ENCODE results near the gene EPS8L2.

EPS8L2 gene

GRCh38 chr11:705646-706438 is at the start of gene EPS8L2:
EPS8L2 (plus strand) TSS chr11:706231; CDS start chr11:709408, 3,177 bp downstream.
- peaks cover under 1% of the 10 kb centered on the region for H3K4me1 Mint-ChIP-seq (ENCODE audit: low read depth)
- no peaks in the 10 kb centered on the region for H3K9me3 Mint-ChIP-seq
- H3K27me3 Mint-ChIP-seq (ENCODE audit: low read depth) = peaks cover 17% of the 10 kb centered on the region
- H3K4me3 Mint-ChIP-seq = no peak within 1 kb of the TSS
- no peak within 1 kb of the TSS for H3K27ac Mint-ChIP-seq
- no peaks in the 10 kb centered on the region for H3K36me3 Mint-ChIP-seq (ENCODE audit: low read depth)

GRCh38 chr11:656426-656825 is 49.6 kb upstream of the EPS8L2 start:
- Mint-ChIP-seq H3K27me3 (ENCODE audit: low read depth) (no peaks in the 10 kb centered on the region), H3K27ac (no peak overlapping the region), H3K4me3 (no peak overlapping the region), H3K36me3 (ENCODE audit: low read depth) (peaks cover under 1% of the 10 kb centered on the region), H3K4me1 (ENCODE audit: low read depth) (no peaks in the 10 kb centered on the region), H3K9me3 (no peaks in the 10 kb centered on the region)

GRCh38 chr11:656866-657265 is 49.2 kb upstream of the EPS8L2 start:
- H3K36me3 Mint-ChIP-seq (ENCODE audit: low read depth) = no peaks in the 10 kb centered on the region

GRCh38 chr11:657691-658126 is 48.3 kb upstream of the EPS8L2 start:
- Mint-ChIP-seq H3K9me3 (no peaks in the 10 kb centered on the region), H3K27me3 (ENCODE audit: low read depth) (no peaks in the 10 kb centered on the region), H3K27ac (no peak overlapping the region), H3K4me1 (ENCODE audit: low read depth) (peaks cover 1% of the 10 kb centered on the region), H3K4me3 (no peak overlapping the region), H3K36me3 (ENCODE audit: low read depth) (peaks cover 2% of the 10 kb centered on the region)

More at GRCh38 chr11:656866-657265, 49.2 kb upstream of the EPS8L2 start:
- Mint-ChIP-seq H3K4me3 (no peak overlapping the region), H3K4me1 (ENCODE audit: low read depth) (no peaks in the 10 kb centered on the region), H3K27ac (no peak overlapping the region), H3K27me3 (ENCODE audit: low read depth) (no peaks in the 10 kb centered on the region), H3K9me3 (no peaks in the 10 kb centered on the region)

GRCh38 chr11:659532-660085 is 46.4 kb upstream of the EPS8L2 start:
- H3K27ac Mint-ChIP-seq = no peak overlapping the region
- H3K27me3 Mint-ChIP-seq (ENCODE audit: low read depth) = no peaks in the 10 kb centered on the region
- H3K36me3 Mint-ChIP-seq (ENCODE audit: low read depth) = peaks cover 2% of the 10 kb centered on the region
- H3K4me3 Mint-ChIP-seq = no peak overlapping the region
- peaks cover 1% of the 10 kb centered on the region for H3K4me1 Mint-ChIP-seq (ENCODE audit: low read depth)
- no peaks in the 10 kb centered on the region for H3K9me3 Mint-ChIP-seq

GRCh38 chr11:660281-660680 is 45.8 kb upstream of the EPS8L2 start:
- Mint-ChIP-seq H3K27me3 (ENCODE audit: low read depth) (no peaks in the 10 kb centered on the region), H3K4me1 (ENCODE audit: low read depth) (peaks cover 1% of the 10 kb centered on the region), H3K4me3 (no peak overlapping the region), H3K27ac (no peak overlapping the region), H3K36me3 (ENCODE audit: low read depth) (peaks cover 2% of the 10 kb centered on the region), H3K9me3 (no peaks in the 10 kb centered on the region)

GRCh38 chr11:660681-661444 is 45.2 kb upstream of the EPS8L2 start:
- H3K9me3 Mint-ChIP-seq = no peaks in the 10 kb centered on the region
- peaks cover 1% of the 10 kb centered on the region for H3K4me1 Mint-ChIP-seq (ENCODE audit: low read depth)
- H3K27me3 Mint-ChIP-seq (ENCODE audit: low read depth) = no peaks in the 10 kb centered on the region
- H3K27ac Mint-ChIP-seq = no peak overlapping the region
- H3K4me3 Mint-ChIP-seq = no peak overlapping the region
- H3K36me3 Mint-ChIP-seq (ENCODE audit: low read depth) = peaks cover 2% of the 10 kb centered on the region

GRCh38 chr11:662689-663274 is 43.2 kb upstream of the EPS8L2 start:
- H3K27me3 Mint-ChIP-seq (ENCODE audit: low read depth) = no peaks in the 10 kb centered on the region
- peaks cover 5% of the 10 kb centered on the region for H3K36me3 Mint-ChIP-seq (ENCODE audit: low read depth)
- H3K27ac Mint-ChIP-seq = no peak overlapping the region
- H3K4me3 Mint-ChIP-seq = no peak overlapping the region
- H3K9me3 Mint-ChIP-seq = no peaks in the 10 kb centered on the region
- peaks cover 1% of the 10 kb centered on the region for H3K4me1 Mint-ChIP-seq (ENCODE audit: low read depth)

GRCh38 chr11:665062-665703 is 40.8 kb upstream of the EPS8L2 start:
- H3K4me1 Mint-ChIP-seq (ENCODE audit: low read depth) = peaks cover 1% of the 10 kb centered on the region
- peaks cover 9% of the 10 kb centered on the region for H3K36me3 Mint-ChIP-seq (ENCODE audit: low read depth)
- no peaks in the 10 kb centered on the region for H3K9me3 Mint-ChIP-seq
- no peaks in the 10 kb centered on the region for H3K27me3 Mint-ChIP-seq (ENCODE audit: low read depth)
- no peak overlapping the region for H3K4me3 Mint-ChIP-seq
- H3K27ac Mint-ChIP-seq = no peak overlapping the region

- H3K36me3 Mint-ChIP-seq (ENCODE audit: low read depth) = peaks cover 9% of the 10 kb centered on the region
- H3K9me3 Mint-ChIP-seq = no peaks in the 10 kb centered on the region
- no peak overlapping the region for H3K4me3 Mint-ChIP-seq
- no peak overlapping the region for H3K27ac Mint-ChIP-seq
- H3K27me3 Mint-ChIP-seq (ENCODE audit: low read depth) = no peaks in the 10 kb centered on the region
- H3K4me1 Mint-ChIP-seq (ENCODE audit: low read depth) = peaks cover 1% of the 10 kb centered on the region
Observed at GRCh38 chr11:665704-666281, 40.2 kb upstream of the EPS8L2 start.

GRCh38 chr11:673866-674265 is 32.2 kb upstream of the EPS8L2 start:
- no peak overlapping the region for H3K27ac Mint-ChIP-seq
- no peaks in the 10 kb centered on the region for H3K9me3 Mint-ChIP-seq
- no peaks in the 10 kb centered on the region for H3K27me3 Mint-ChIP-seq (ENCODE audit: low read depth)
- H3K4me3 Mint-ChIP-seq = no peak overlapping the region
- H3K4me1 Mint-ChIP-seq (ENCODE audit: low read depth) = no peaks in the 10 kb centered on the region
- peaks cover 20% of the 10 kb centered on the region for H3K36me3 Mint-ChIP-seq (ENCODE audit: low read depth)

- H3K4me3 Mint-ChIP-seq = no peak overlapping the region
- H3K27ac Mint-ChIP-seq = no peak overlapping the region
- peaks cover 20% of the 10 kb centered on the region for H3K36me3 Mint-ChIP-seq (ENCODE audit: low read depth)
- H3K9me3 Mint-ChIP-seq = no peaks in the 10 kb centered on the region
- H3K4me1 Mint-ChIP-seq (ENCODE audit: low read depth) = no peaks in the 10 kb centered on the region
- no peaks in the 10 kb centered on the region for H3K27me3 Mint-ChIP-seq (ENCODE audit: low read depth)
Observed at GRCh38 chr11:674406-674805, 31.6 kb upstream of the EPS8L2 start.

GRCh38 chr11:678297-678696 is 27.7 kb upstream of the EPS8L2 start:
- peaks cover 30% of the 10 kb centered on the region for H3K36me3 Mint-ChIP-seq (ENCODE audit: low read depth)
- no peaks in the 10 kb centered on the region for H3K9me3 Mint-ChIP-seq
- no peak overlapping the region for H3K27ac Mint-ChIP-seq
- H3K4me1 Mint-ChIP-seq (ENCODE audit: low read depth) = peaks cover 2% of the 10 kb centered on the region
- no peaks in the 10 kb centered on the region for H3K27me3 Mint-ChIP-seq (ENCODE audit: low read depth)
- H3K4me3 Mint-ChIP-seq = no peak overlapping the region

Data from T-helper 1 cell treated with Interleukin-12 subunit alpha and Interleukin-12 subunit beta and Interleukin-4 antibody, amounts not matched to agents 30 μg/mL and 1 μg/mL, for 36 hours (primary cell).